Hematopoietic multipotent progenitor cell (in vitro differentiated cells): ENCODE measurements around the gene ACADSB. TPM values are rescaled to one million over a fixed set of nuclear protein-coding genes. Genes with fewer than 3 reads are reported as not detected.
A peak's percentile ranks its signal among the peaks of the same experiment; 100 is the strongest.

ENCODE experiments used
- DNase-seq, 3 donors: peaks; one replicate each; pipeline ENCODE4 v3.0.0-alpha.2; 2011 to 2015; ENCODE audit warnings: low read depth in 2 of 3, low spot score in 2 of 3
- total RNA-seq: library from RNA; depleted of rRNA; stranded (reverse); fragments of >200 nt; gene quantifications from one replicate; pipeline ENCODE4 v1.2.3, GENCODE V29; 2012

Gene ACADSB
- total RNA-seq = 3.0 TPM

GRCh38 chr10:123008355-123009104 lies at the start of gene ACADSB, which contains the start of gene IKZF5:
ACADSB (plus strand) TSS chr10:123009006; CDS start chr10:123009030, 24 bp downstream.
IKZF5 (minus strand) TSS chr10:123008795; CDS start chr10:122998625, 10,170 bp downstream.
- peak; percentile 94 to 99 (median 98) for DNase-seq

DNA sequence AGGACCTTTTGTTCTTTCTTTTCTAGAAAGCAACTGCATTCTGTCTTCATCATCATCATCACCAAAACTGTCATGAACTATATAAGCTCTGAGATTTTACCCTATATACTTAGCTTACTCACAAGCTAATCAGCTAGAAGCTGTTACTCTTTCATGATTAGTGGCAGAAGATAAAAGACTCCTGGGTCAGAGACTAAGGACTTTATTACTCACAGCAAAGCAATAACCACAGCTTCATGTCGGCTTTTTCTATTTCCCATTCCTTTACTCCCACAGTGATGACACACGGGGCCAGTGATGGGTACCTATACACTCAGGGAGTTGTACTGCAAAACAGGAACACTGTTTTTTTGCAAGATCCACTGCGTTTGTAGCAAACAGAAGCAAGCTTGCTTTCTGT lies 46.4 kb upstream of the ACADSB start:
- no peak for DNase-seq

- no peak for DNase-seq
These were observed 41.9 kb upstream of the ACADSB start for GRCh38 chr10:122966879-122967278.

GRCh38 chr10:122968698-122969097 lies 40.1 kb upstream of the ACADSB start:
- DNase-seq = no peak

GRCh38 chr10:122974023-122974422 lies 34.8 kb upstream of the ACADSB start:
- DNase-seq = no peak

DNA sequence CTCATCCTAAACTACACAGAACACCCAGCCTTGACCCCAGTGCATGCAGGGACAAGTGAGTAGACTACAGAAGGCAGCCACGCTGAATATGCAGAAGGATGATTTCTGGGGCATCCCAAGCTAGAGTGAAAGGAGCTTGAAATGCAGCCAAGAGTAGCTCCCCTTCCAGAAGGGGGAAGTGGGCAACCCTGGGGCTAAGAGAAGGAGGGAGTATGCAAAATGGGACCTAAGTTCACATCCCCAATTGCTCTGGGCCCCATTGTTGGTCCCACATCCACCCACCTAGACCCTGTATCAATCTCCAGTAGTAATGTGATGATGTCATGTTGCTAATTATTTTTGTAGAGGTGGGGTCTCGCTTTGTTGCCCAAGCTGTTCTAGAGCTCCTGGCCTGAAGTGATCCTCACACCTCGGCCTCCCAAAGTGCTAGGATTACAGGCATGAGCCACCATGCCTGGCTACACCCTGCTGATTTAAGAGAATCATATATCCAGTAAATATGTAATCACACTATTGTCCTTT lies 34.2 kb upstream of the ACADSB start:
- no peak for DNase-seq

- peak; percentile 90 to 96 (median 95) for DNase-seq
These were observed 28.4 kb upstream of the ACADSB start, which contains the start of gene PSTK for GRCh38 chr10:122980209-122981065. PSTK (plus strand) TSS chr10:122980401; CDS start chr10:122980480, 79 bp downstream.

- DNase-seq = peak in 2 of 3 donors; percentile 33 to 56
These were observed 27.7 kb upstream of the ACADSB start for GRCh38 chr10:122981066-122981464.

DNA sequence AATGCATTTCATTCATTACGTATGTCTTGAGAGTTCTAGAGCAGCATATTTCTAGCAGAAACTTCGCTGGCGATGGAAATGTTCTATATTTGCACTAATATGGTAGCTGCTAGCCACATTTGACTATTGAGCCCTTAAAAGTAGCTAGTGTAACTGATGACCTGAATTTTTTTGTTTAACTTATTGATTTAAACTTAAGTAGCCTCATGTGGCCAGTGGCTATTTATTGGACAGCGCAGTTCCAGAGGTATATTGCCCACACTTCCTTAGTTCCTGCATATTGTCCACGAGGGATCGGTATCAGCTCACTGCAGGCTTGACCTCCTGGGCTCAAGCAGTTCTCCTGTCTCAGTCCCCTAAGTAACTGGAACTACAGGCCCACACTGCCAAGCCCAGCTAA lies 24.9 kb upstream of the ACADSB start:
- DNase-seq = no peak

DNA sequence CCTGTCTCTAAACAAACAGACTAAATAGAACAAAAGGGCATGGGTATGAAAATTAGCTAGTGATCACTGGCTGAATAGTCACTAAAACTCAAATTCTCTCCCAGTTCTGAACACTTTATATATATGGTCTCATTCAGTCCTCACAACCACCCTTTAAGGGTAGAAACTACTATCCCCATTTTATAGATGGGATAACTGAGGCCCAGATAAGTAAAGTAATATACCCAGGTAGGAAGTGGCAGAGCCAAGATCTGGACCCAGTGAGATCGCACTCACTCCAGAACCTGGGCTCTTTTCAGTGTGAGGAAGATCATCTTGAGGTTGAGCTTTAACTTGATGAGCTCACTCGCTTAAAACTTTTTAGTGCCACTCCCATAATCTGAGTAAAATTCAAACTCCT lies 24.1 kb upstream of the ACADSB start:
- DNase-seq = no peak

GRCh38 chr10:122986335-122986734 lies 22.5 kb upstream of the ACADSB start:
- DNase-seq = no peak

DNA sequence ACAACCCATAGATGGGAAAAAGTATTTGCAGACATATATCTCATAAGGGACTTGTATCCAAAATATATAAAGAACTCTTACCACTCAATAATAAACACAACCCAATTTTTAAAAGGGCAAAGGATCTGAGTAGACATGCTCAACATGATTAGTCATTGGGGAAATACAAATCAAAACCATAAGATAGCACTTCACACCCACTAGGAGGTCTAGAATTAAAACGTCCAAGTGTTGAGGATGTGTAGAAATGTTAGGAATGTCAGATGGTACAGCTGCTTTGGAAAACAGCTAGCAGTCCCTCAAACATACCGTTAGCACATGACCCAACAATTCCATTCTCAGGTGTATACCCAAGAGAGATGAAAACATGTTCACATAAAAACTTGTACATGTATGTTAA lies 20.3 kb upstream of the ACADSB start:
- DNase-seq = no peak

DNA sequence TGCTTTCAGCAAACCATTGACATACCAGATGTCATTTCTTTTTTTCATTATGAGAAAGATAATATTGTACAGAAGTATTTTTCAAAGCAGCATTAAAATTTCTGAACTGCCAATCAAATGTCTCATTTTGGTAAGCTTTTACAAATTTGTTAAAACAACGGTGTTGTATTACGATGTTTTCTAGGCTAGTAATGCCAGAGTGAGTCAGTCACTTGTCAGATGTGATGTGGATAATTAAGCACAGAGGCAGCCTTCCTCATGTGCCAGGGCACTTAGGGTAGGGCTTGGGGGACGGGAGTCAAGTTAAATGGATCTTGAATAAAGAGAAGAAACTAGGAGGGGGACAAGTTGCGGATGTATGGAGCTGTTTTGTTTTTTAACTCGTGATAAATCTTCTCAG lies 18.5 kb upstream of the ACADSB start:
- no peak for DNase-seq

DNA sequence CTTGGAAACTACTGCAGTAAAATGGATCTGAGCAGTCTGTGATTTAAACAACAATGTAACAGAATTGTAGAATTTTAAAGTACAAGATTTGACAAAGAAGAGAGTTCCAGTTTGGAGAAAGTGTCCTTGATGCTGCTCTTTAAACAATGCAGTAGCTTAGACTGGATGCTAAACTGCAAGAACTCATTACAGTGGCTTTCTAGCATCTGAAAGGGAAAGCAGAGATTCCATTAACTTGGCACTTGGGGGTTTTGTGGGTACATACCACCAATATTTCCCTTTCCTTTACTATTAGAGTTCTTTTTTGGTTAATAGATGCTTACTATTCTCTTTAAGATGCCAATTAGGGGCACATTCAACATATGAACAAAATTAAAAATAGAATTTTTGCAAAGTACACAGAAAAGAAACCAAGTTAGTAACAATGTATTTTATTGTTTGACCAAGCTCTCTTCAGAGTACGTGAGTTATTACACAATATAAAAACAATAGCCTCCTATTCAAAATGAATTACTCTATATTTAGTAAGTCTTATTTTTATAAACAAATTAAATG lies 16.7 kb upstream of the ACADSB start:
- DNase-seq = no peak

- DNase-seq = no peak
These were observed 14.9 kb upstream of the ACADSB start for GRCh38 chr10:122993797-122994336.

- DNase-seq = no peak
These were observed 12.9 kb upstream of the ACADSB start for GRCh38 chr10:122995936-122996335.

DNA sequence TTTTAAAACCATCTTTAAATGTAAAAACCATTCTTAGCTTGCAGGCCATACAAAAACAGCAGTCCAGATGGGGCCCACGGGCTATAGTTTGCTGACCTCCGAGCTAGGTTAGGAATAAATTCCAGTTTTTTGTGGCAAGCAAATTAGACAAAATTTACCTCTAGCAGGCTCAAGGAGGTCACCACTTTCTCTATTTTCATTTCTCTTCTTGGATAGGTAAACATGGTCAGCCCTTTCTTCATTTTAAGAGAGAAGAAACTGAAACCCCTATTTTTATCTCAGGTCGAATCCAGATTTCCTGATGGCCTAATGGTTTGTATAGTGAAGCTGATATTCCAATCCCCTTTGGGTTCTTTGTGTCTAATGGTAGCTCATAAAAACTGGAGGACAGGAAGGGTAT lies 10.9 kb upstream of the ACADSB start:
- DNase-seq = no peak

DNA sequence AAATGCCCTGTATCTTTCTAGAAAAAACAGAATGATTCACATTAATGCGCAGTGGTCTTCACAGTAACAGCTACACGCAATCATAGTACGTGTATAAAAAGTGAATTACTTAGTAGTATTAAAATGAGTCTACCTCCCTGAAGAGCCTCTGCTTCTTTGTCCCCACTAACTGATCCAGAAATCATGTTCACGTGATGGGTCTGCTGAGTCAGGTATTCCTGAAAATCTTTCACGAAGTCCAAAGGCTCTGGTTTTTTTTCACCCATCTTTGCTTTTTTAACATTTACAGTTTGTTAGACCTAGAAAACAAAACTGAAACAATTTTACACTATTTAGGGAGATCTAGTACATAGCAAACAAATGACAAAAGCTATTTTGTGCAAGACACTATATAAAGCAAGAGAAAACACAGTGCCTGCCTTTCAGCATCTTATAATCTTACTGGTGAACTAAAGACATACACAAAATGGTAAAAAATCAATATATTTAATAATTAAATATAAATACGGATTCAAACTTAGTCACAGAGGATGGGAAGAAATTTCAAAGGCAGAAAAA lies 10.4 kb upstream of the ACADSB start:
- no peak for DNase-seq

DNA sequence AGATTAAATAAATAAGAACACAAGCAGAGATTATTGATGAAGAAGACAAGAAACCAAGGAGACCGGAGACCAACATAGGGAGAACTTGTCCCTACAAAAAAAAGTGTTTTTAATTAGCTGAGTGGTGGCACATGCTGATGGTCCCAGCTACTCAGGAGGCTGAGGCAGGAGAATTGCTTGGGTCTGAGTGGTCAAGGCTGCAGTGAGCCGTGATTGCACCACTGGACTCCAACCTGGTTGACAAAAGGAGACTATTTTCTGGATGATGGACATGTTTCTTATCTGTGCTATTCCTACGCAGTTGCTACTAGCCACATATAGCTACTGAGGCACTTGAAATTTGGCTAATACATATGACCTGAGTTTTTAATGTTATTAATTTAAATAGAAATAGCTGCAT lies 9.9 kb upstream of the ACADSB start:
- DNase-seq = no peak

DNA sequence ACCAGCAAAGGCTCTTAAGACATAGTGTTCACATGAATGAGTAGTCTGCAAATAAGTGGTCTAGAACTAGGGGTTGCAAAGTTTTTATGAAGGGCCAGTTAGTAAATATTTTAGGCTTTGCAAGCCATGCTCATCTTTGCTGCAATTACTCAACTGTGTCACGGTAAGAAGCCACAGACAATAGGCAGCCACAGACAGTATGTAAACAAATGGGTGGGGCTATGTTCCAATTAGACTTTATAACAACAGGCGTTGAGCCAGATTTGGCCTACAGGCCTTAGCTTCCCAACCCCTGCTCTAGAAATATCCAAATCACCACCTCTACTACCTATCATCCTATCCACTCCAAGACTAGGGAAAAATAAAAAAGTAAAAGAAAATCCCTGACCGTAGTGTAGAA lies 9.5 kb upstream of the ACADSB start:
- DNase-seq = no peak

- no peak for DNase-seq
These were observed 8.7 kb upstream of the ACADSB start for GRCh38 chr10:123000155-123000554.
